ENCODE data around the gene RILP. TPM values are rescaled to one million over a fixed set of nuclear protein-coding genes. Genes with fewer than 3 reads are reported as not detected.

The RILP gene
- total RNA-seq, 1 donor from 2014 or later, result 14.2 TPM

GRCh38 chr17:1639549-1640180 is 10.0 kb downstream of the RILP start:
- no peak for TF ChIP-seq CTCF (IDR thresholded peaks at IDR 0.05; ENCODE audit: unreplicated experiment)
- H3K27ac Mint-ChIP-seq (ENCODE audit: unreplicated experiment), result peak overlapping the region; percentile 42
- no peak overlapping the region for H3K4me3 Mint-ChIP-seq (ENCODE audit: unreplicated experiment)
- no peaks in the 10 kb centered on the region for H3K9me3 Mint-ChIP-seq (ENCODE audit: unreplicated experiment)
- peaks cover 27% of the 10 kb centered on the region for H3K27me3 Mint-ChIP-seq (ENCODE audit: unreplicated experiment)
- peaks cover 27% of the 10 kb centered on the region for H3K4me1 Mint-ChIP-seq (ENCODE audit: unreplicated experiment)
- peaks cover 39% of the 10 kb centered on the region for H3K36me3 Mint-ChIP-seq (ENCODE audit: low read depth, unreplicated experiment)
- DNase-seq (ENCODE audit: low spot score), result no peak

- TF ChIP-seq CTCF (IDR thresholded peaks at IDR 0.05; ENCODE audit: unreplicated experiment), result no peak
- peaks cover 19% of the 10 kb centered on the region for H3K27me3 Mint-ChIP-seq (ENCODE audit: unreplicated experiment)
- H3K27ac Mint-ChIP-seq (ENCODE audit: unreplicated experiment), result peak overlapping the region; percentile 52
- peaks cover 34% of the 10 kb centered on the region for H3K36me3 Mint-ChIP-seq (ENCODE audit: low read depth, unreplicated experiment)
- no peak overlapping the region for H3K4me3 Mint-ChIP-seq (ENCODE audit: unreplicated experiment)
- H3K9me3 Mint-ChIP-seq (ENCODE audit: unreplicated experiment), result no peaks in the 10 kb centered on the region
- no peak for DNase-seq (ENCODE audit: low spot score)
- peaks cover 19% of the 10 kb centered on the region for H3K4me1 Mint-ChIP-seq (ENCODE audit: unreplicated experiment)
Observed at GRCh38 chr17:1638624-1639300, 10.9 kb downstream of the RILP start.

GRCh38 chr17:1638171-1638590 is 11.5 kb downstream of the RILP start:
- Mint-ChIP-seq H3K27ac (ENCODE audit: unreplicated experiment) (no peak overlapping the region), H3K4me3 (ENCODE audit: unreplicated experiment) (no peak overlapping the region), H3K9me3 (ENCODE audit: unreplicated experiment) (no peaks in the 10 kb centered on the region), H3K4me1 (ENCODE audit: unreplicated experiment) (peaks cover 19% of the 10 kb centered on the region), H3K27me3 (ENCODE audit: unreplicated experiment) (peaks cover 19% of the 10 kb centered on the region), H3K36me3 (ENCODE audit: low read depth, unreplicated experiment) (peaks cover 37% of the 10 kb centered on the region)
- DNase-seq (ENCODE audit: low spot score), result no peak
- TF ChIP-seq CTCF (IDR thresholded peaks at IDR 0.05; ENCODE audit: unreplicated experiment), result no peak

GRCh38 chr17:1636732-1637285 is 12.9 kb downstream of the RILP start:
- Mint-ChIP-seq H3K27me3 (ENCODE audit: unreplicated experiment) (peaks cover 15% of the 10 kb centered on the region), H3K27ac (ENCODE audit: unreplicated experiment) (no peak overlapping the region), H3K9me3 (ENCODE audit: unreplicated experiment) (no peaks in the 10 kb centered on the region), H3K4me3 (ENCODE audit: unreplicated experiment) (peak overlapping the region; percentile 67), H3K36me3 (ENCODE audit: low read depth, unreplicated experiment) (peaks cover 31% of the 10 kb centered on the region), H3K4me1 (ENCODE audit: unreplicated experiment) (peaks cover 14% of the 10 kb centered on the region)
- TF ChIP-seq CTCF (IDR thresholded peaks at IDR 0.05; ENCODE audit: unreplicated experiment), result no peak
- no peak for DNase-seq (ENCODE audit: low spot score)
